GM18519 (cell line): ENCODE measurements around the gene CACHD1.

Experiments
- ATAC-seq: cut with Tn5 transposase; IDR thresholded peaks from one replicate; pipeline ENCODE4 v1.9.1; 2021; ENCODE audit warnings: mild to moderate bottlenecking, moderate library complexity; ENCODE audit not compliant: unreplicated experiment, low FRiP score

CACHD1 gene

DNA sequence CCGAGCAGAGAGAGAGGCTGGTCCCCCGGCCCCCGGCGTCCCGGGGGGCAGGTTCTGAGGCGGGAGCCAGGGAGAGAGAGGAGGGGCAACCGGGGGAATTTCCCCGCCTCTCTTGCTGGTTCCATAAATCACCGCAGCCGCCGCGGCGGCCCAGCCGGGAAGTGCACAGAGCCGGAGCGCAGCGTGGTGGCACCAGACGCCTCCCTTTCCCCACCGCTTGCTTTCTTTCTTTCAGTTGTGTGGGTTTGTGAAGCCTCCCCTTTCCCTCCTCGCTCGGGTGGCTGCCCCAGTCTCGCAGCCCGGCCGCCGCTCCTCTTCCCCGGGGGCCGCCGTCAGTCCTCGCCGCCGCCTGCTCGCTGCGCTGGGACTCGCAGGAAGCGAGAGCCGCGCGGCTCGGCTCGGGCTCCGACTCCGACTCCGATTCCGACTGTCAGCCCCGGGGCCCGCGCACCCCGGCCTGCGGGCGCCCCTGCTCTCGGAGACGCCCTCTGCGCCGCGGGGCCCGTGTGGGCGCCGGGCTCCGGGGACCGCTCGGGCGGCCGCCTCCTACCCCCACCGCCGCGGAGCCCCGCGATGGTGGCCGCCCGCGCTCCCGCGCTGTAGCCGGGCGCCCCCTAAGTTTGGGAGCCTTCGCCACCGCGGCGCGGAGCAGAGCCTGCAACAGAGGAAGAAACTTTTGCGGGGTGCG, at the start of gene CACHD1:
Gene CACHD1 (plus strand): TSS at position 153 of the 688 bp plus-strand sequence. CDS start 616 bp downstream, outside the sequence.
- peak; percentile 86 for ATAC-seq

DNA sequence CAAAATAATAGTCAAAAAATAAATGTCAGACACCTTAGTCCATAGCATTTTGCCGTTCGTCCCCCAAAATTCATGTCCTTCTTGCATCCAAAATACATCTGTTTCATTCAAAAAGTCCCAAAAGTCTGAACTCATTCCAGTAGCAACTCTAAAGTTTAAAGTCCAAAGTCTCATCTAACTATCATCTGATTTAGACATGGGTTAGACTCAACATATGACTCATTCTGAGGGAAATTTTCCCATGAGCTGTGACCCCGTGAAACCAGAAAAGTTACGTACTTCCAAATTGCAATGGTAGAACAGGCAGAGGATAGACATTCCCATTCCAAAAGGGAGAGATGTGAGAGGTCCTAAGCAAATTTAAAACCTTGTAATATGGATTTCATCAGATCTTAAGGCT, 48.6 kb upstream of the CACHD1 start:
- no peak for ATAC-seq

- ATAC-seq = no peak
Measured at GRCh38 chr1:64423526-64423925, 46.4 kb upstream of the CACHD1 start.

- no peak for ATAC-seq
Measured at GRCh38 chr1:64424412-64424811, 45.5 kb upstream of the CACHD1 start.

GRCh38 chr1:64425521-64425920, 44.4 kb upstream of the CACHD1 start:
- no peak for ATAC-seq

- no peak for ATAC-seq
Measured at GRCh38 chr1:64426681-64427080, 43.2 kb upstream of the CACHD1 start.

- no peak for ATAC-seq
Measured at GRCh38 chr1:64427879-64428278, 42.0 kb upstream of the CACHD1 start.

DNA sequence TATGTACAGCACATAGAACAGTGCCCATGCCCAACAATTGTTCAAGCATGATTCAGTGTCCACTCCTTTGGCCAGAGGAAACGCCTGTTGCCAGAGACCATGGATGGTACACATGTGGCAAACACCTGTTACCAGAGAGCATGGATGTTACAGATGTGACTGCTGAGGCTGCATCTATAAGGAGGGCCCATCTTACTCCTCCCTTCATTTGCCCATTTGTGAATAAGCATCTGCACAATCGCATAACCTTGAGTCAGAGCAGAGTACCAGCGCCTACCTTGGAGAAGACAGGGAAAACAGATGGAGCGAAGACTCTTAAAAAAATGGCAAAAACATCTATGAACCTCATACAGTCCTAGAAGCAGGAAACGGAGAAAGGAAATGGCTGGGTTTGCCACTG, 36.6 kb upstream of the CACHD1 start:
- ATAC-seq = no peak

DNA sequence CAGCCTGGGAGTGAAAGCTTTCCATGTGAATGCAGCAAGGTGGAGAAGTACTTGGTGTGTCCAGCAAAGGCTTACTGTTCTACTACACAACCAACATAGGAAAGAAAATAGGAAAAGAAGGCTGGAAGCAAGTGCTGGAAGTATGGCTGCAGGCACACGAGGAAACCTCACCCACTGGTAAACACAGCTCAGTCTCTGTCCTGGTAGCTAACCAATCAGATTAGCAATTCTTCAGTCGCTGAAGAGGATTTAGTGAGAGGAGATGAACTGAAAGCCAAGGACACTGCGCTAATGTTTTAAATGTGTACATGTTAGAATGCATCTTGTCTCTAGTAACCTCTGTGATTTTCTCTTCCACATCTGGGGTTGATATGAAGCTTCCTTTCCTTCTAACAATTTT, 36.2 kb upstream of the CACHD1 start:
- ATAC-seq = no peak

- no peak for ATAC-seq
Measured at GRCh38 chr1:64435000-64435399, 34.9 kb upstream of the CACHD1 start.

DNA sequence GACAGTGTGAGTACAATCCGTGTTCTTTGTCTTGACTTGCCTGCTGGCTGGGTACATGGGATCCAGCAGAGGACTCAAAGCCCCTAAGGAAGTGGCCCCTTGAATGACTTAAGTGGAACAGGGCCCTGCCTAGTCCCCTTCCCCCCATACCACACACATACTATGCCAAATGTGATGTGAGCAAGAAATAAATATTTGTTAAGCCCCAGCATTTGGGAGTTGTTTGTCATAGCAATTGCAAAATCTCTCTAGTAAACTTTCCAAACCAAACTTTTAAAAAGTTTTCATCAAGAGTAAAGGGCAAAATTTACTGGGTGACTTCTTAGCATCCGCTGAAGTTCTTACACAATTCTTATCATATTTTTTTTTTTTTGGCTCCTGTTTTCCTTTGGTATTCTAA, 32.5 kb upstream of the CACHD1 start:
- ATAC-seq = no peak

- no peak for ATAC-seq
Measured at GRCh38 chr1:64440183-64440826, 29.6 kb upstream of the CACHD1 start.

DNA sequence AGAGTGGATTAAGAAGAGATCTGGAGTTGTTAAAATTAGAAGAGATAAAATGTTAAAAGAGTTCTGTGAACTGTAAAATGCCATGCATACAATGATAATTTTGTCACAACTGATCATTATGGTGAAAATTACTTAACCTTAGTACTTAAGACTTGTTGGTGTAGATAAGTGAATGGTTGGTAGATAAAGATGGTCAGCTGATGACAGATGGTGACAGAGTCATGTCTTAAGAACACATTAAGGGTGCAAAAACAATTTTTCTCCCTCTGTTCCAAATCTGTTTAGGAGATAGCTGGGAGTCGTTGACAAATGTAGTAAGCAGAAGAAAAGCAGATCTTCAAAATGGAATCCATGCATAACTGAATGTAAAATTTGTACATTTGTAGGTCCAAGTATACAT, 18.5 kb upstream of the CACHD1 start:
- ATAC-seq = no peak

DNA sequence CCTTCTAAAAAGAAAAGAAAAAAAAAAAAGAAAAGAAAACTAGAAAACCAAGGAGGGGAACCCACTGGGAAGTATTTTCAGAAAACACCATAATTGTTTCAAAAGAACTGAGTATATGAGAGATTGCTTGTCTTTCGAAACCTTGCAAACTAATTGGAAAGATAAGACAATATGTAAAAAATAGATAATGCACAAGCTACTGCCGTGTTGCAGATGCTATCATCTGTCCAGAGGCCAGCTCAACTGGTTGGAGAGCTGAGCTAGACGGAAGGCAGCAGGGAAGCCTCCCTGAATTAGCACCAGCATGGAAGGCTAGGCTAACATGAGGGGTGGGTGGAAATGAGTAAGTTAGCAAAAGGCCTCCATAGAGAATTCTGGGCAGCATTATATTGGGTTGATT, 16.2 kb upstream of the CACHD1 start:
- ATAC-seq = no peak

GRCh38 chr1:64458915-64459314, 11.0 kb upstream of the CACHD1 start:
- ATAC-seq = no peak

DNA sequence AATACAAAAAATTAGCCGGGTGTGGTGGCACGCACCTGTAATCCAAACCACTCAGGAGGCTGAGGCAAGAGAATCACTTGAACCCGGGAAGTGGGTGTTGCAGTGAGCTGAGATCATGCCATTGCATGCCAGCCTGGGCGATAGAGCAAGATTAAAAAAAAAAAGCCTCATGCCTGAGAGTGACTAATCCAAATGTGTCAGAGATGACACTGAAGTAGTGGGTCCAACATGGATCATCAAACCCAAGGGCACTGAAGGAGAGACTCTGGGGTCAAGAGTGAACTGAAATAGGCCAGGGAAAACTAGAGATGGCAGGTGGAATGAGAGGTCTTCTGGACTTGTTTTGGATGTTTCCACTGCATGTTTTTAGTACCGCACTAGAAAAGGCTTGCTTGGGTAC, 10.2 kb upstream of the CACHD1 start:
- ATAC-seq = no peak

DNA sequence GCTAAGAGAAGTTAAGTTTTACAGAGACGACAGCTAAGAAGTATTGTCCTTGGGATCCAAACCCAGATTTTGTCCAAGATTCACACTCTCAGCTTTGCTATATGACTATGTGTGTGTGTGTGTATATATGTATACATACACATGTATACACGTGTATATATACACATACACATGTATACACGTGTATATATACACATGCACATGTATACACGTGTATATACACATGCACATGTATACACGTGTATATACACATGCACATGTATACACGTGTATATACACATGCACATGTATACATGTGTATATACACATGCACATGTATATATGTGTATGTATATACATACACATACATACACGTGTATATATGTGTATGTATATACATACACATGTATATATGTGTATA, 3.9 kb upstream of the CACHD1 start:
- ATAC-seq = no peak

DNA sequence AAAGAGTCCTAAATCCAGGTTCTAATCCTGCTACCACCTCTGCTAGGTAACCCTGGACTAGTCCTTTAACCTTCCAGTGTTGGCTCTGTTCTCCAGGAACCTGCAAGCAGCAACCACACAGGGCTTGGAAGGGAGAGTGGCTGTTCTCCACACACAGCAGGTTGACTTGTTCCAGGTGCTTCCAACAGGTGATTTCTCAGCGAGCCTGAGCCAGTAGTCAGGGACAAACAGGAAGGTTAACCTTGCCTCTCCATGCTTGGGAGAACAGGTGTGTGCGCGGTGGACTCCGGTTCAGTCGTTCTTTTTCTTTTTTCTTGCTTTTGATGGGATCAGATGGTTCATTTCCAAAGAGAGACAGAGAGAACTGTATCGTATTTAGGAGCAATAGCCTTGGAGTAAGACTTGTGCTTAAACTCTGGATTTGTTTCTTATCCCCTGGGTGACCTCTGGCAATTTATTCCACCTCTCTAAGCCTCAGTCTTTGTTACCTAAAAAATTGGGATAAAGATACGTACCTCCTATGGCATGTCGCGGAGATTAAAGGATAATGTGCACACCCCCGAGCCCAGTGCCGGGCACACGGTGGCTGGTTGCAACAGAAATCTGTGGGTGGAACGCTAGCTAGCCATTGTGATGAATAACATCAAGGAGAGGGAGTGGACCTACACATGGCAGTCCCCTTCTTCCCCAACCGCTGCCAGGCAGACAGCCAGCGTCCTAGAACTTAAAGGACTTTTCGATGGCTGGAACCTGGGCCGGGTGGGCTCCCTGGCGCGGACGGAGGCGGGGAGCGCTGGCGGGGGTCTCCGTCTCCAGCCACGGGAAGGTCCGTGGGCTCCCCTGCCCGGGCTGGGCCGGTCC, 583 bp upstream of the CACHD1 start:
- ATAC-seq = no peak

DNA sequence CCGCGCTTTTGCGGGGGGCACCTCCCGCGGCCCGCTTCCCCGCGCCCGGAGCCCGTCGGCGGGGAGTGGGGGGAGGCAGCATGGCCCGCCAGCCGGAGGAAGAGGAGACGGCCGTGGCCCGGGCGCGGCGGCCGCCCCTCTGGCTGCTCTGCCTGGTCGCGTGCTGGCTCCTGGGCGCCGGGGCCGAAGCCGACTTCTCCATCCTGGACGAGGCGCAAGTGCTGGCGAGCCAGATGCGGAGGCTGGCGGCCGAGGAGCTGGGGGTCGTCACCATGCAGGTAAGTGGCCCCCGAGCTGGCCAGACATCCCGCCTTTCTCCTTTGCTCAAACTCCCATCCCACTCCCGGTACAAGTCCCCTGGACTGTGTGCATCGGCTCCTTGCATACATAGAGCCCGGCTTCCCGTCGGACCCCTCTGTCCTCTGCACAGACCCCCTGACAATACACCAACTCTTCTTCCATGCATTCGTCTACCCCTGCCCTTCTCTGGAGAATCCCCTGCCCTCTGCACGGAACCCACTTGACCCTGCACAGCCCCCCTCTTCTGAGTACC, 812 bp downstream of the CACHD1 start:
- no peak for ATAC-seq

GRCh38 chr1:64471218-64472039, 1.5 kb downstream of the CACHD1 start:
- ATAC-seq = no peak
